B cell (primary cell): ENCODE results near the gene FBXO48.

Source experiments
- EZH2 ChIP-seq: IDR thresholded peaks from 2 replicates; pipeline ENCODE4 v1.6.1; 2012; ENCODE audit warnings: borderline replicate concordance, low read depth, mild to moderate bottlenecking, moderate library complexity, low read length; ENCODE audit not compliant: insufficient read depth, poor library complexity, severe bottlenecking
- TF ChIP-seq, protein P1 (sequence below): fragments of 200-600 bp; IDR thresholded peaks from one replicate; pipeline ENCODE4 v1.8.0; 2022; ENCODE audit warnings: antibody characterized with exemption, mild to moderate bottlenecking

DNA sequence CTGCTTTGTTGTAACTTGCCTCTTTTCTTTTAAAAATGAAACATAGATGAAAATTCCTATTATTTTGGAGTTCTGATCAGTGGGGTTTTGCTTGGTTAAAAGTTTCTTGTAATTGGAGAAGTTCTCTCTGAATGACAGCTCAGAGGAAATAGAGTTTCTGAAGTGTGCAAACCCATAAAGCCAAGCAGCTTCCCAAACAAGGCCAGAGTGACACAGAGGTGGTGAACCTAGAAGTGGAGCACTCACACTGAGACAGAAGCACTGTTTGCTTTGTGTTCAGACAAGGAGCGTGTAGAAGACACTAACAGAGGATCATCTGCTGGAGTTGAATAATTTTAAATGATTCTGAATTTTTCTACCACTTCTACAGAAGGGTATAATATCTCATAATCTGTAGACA is 49.2 kb downstream of the FBXO48 start:
- TF ChIP-seq, protein P1, sequence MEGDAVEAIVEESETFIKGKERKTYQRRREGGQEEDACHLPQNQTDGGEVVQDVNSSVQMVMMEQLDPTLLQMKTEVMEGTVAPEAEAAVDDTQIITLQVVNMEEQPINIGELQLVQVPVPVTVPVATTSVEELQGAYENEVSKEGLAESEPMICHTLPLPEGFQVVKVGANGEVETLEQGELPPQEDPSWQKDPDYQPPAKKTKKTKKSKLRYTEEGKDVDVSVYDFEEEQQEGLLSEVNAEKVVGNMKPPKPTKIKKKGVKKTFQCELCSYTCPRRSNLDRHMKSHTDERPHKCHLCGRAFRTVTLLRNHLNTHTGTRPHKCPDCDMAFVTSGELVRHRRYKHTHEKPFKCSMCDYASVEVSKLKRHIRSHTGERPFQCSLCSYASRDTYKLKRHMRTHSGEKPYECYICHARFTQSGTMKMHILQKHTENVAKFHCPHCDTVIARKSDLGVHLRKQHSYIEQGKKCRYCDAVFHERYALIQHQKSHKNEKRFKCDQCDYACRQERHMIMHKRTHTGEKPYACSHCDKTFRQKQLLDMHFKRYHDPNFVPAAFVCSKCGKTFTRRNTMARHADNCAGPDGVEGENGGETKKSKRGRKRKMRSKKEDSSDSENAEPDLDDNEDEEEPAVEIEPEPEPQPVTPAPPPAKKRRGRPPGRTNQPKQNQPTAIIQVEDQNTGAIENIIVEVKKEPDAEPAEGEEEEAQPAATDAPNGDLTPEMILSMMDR: no peak
- TF ChIP-seq EZH2: no peak
